NCI-H1105 (cell line): ENCODE results near the gene ADAMTSL1.

Experiments used
- DNase-seq: peaks from one replicate; lab custom pipeline; 2025; lab: John Stamatoyannopoulos, UW

The ADAMTSL1 gene

DNA sequence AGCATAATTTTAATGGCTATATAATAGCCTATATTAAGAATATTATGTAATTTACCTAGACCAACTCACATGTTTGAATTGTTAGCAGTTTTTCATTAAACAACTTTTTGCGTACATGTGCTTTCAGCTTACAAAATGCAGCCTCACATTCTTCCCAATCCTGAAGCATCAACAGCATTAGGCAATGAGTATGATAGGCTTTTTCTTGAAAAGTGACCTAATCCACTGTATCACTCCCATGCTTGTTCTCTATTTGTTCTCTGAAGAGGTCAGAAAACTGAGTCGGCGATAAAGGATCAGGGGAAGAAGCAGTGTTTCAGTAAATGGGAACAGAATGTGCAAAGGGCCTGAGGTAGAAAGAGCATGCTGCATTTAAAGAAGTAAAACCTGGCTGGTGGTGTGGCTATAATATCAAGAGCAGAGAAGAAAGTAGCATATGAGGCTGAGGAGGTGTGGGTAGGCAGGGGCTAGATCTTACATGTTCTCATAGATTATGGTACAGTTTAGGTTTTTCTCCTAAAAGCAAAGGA is 346.7 kb downstream of the ADAMTSL1 start:
- no peak for DNase-seq

DNA sequence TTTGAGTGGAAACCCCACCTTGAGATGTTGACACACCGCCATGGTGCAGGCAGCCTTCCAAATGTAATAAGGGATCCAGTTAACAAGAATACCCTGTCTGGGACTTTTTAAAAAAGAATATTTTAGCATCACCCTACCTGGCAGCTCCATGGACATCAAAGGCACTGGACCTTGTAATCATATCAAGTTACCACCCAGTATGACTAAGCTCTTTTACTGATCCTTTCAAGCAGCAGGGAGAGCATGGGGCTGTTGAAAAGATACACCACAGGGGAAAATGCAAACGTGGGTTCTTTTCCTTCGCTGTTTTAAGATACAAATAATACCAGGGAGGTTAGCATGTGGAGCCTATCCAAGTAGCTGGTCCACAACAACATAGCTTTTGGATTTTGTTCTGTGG is 347.8 kb downstream of the ADAMTSL1 start:
- DNase-seq, result no peak

- DNase-seq, result no peak
These were observed 348.9 kb downstream of the ADAMTSL1 start for GRCh38 chr9:18822850-18823249.

- no peak for DNase-seq
These were observed 350.2 kb downstream of the ADAMTSL1 start for GRCh38 chr9:18824095-18824666.

DNA sequence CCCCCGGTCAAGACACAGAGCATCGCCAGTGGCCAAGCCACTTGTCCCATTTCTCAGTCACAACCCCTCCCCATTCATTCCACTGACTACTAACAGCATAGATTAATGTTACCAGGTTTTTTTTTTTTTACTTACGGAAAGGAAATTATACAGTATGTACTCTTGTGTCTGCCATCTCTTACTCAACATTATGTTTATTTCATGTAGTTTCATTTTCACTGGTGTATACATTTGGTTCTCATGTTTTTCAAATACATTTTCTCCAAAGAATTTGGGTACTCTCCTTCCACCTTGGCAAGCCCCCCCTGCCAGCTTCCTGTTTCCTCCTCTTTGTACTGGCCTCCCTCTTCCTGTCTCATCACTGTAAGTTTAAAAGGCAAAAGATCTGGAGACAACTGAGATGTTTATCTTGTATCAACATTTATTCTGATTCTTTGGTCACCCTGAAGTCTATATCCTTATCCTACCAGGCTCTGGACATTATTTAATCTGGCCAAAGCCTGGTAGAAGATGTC is 351.8 kb downstream of the ADAMTSL1 start:
- DNase-seq, result no peak

DNA sequence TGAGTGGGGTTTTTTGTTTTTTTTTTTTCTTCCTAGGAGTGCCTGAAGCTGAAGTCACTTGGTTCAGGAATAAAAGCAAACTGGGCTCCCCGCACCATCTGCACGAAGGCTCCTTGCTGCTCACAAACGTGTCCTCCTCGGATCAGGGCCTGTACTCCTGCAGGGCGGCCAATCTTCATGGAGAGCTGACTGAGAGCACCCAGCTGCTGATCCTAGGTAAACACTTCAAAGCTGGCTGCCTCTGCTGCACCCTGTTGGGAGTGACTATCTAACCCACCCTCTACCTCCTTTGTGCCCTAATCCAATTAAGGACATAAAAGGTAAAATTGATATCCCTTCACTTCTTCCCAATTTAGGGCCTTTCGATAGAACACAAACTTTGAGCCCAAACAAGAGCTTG is 352.3 kb downstream of the ADAMTSL1 start:
- peak; percentile 26 for DNase-seq

DNA sequence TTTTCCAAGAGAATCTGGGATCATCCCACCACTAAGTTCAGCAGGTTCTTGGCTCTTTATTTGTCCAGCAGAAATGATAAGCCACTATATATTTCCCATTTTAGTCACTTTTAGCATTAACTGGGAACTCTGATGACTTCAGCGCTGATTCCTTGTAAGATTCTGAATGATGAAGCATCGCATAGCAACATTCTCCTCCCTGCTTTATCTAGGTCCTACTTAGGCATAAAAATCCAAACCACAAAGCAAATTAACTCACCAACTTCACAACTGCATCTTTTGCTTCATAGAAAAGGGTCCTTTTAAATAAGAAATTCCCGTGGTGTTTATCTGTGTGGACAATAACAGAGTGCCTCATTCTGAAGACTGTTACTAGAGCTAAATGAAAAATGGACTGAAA is 355.1 kb downstream of the ADAMTSL1 start:
- no peak for DNase-seq

GRCh38 chr9:18829873-18830272 is 355.9 kb downstream of the ADAMTSL1 start:
- DNase-seq, result no peak

GRCh38 chr9:18834740-18835361 is 360.9 kb downstream of the ADAMTSL1 start:
- no peak for DNase-seq

GRCh38 chr9:18837402-18837801 is 363.4 kb downstream of the ADAMTSL1 start:
- no peak for DNase-seq

DNA sequence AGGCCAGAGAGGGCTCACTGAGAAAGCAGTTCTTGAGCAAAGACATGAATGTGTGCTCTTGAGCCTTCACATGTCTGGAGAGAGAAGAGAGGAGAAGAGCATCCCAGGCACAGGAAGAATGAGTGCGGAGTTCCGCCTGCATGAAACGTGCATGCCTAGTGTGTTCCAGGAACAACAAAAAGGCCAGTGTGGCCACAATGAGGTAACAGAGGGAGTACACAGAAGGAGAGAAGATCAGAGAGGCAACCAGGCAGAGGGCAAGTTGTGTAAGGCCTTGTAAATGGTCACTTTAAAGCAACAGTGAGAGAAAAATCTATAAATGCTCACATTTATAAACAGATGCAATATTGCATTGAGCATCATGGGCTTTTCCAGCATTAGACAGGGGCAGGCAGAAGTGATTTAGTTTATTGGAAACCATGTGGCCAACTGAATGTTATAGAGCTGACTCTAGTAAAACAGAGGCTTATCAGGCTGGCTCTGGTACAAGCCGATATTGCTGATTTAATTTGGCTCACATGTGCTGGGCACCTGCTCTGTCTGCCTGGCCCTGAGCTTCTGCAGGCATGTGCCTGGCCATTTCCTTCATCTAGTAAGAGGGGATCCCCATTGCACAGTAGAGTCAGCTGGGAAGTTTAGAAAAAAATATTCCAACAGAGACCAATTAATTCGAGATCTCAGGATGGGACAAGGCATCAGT is 373.8 kb downstream of the ADAMTSL1 start:
- no peak for DNase-seq

DNA sequence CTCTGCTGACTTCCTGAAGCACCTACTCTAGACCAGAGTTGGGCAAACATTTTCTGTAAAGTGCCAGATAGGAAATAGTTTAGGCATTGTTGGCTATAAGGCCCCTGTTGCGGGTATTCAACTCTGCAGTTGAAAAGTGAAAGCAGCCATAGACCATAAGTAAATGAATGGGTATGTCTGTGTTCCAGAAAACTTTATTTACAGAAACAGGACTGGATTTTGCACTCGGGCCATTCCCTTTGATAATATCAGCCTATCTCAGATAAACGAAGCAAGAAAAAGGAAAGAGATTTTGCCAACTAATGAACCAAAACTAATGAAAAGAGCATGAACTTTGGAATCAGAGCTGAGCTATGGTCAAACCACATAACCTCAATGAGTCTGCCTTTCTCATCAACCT is 374.7 kb downstream of the ADAMTSL1 start:
- no peak for DNase-seq

GRCh38 chr9:18849270-18849669 is 375.3 kb downstream of the ADAMTSL1 start:
- no peak for DNase-seq

- DNase-seq, result no peak
These were observed 376.1 kb downstream of the ADAMTSL1 start for GRCh38 chr9:18849890-18850677.

- no peak for DNase-seq
These were observed 377.3 kb downstream of the ADAMTSL1 start for GRCh38 chr9:18851069-18851795.

DNA sequence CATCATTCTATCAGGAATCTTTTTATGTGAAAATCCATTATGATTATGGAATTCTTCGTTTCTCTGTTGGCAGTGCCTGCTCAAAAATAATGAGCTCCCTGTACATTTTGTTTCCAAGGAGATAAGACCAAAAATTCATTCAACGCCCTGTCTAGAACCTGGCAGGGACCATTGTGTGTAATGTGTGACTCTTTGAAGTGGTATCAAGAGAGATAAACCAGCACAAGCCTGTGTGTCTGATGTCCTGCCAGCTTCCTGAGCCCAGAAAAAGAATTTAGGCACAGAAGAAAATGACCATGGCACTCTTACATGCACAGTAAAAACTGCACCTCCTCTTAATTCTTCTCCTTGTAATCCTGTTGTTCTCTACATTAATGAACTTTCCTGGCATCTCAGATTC is 381.7 kb downstream of the ADAMTSL1 start:
- no peak for DNase-seq

GRCh38 chr9:18857334-18857733 is 383.4 kb downstream of the ADAMTSL1 start:
- no peak for DNase-seq

DNA sequence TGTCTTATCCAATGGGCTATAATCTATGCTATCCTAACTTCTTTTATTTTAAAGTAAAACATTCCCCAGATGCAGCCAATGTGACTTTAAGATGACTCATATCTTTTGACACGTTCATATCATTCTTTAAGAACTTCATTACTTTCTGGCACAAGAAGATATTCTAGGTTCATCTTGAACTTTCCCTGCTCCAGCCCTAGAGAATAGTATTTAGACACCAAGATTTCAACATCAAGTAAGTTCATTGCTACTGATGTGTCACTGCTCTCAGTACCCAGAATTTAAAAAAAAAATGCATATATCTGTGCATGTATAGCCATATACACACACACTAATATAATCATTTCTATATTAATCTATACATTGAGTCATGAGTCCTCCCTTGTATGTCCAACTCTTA is 383.8 kb downstream of the ADAMTSL1 start:
- no peak for DNase-seq

- no peak for DNase-seq
These were observed 387.9 kb downstream of the ADAMTSL1 start for GRCh38 chr9:18861609-18862544.

DNA sequence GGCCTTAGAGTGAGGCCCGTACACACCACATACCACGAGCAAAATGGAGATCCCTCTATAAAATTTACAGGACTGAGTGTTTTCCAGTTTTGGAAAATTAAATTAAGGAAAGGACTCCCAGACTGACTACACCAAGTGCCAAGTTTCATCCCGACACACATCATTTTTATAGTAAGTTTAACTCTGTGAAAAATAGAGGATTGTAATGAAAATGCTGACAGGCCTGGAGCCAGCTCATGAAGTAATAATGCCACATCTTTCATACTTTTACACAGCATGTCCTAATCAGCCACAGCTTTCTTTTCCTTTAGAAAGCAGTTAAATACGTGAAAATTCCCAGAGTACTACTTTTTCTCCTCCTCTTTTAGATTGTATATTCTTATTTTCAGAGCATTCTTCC is 389.8 kb downstream of the ADAMTSL1 start:
- DNase-seq, result no peak
